OCI-LY3 (cell line): ENCODE data around the gene IZUMO1.

Experiments
- CTCF ChIP-seq: fragments of 200-600, 300-600 bp; sonication (generic); IDR thresholded peaks from 2 replicates; pipeline ENCODE4 v1.5.1; 2014; ENCODE audit warnings: antibody characterized with exemption, low read length, low read depth
- EZH2phosphoT487 ChIP-seq: fragments of 200-600 bp; shearing (Covaris generic); IDR thresholded peaks from 2 replicates; pipeline ENCODE4 v1.6.1; 2018; ENCODE audit warnings: antibody characterized with exemption, mixed run types, low read depth

- TF ChIP-seq CTCF = no peak
- TF ChIP-seq EZH2phosphoT487 = no peak
Observed at GRCh38 chr19:48750771-48751504, 4.2 kb upstream of the IZUMO1 start.
